HepG2 (cell line): ENCODE measurements around the gene TSSK2.

Source experiments
- CBX1 ChIP-seq: IDR thresholded peaks from one replicate; pipeline ENCODE4 v1.6.1; 2016; ENCODE audit warnings: antibody characterized with exemption, low read depth
- EHMT2 ChIP-seq: fragments of 200-600 bp; sonication (generic); IDR thresholded peaks from 2 replicates; pipeline ENCODE4 v1.7.0; 2017; ENCODE audit warnings: antibody characterized with exemption, low read depth, low read length, borderline replicate concordance
- ELF4 ChIP-seq: sonication (generic); formaldehyde crosslinking; IDR thresholded peaks from 2 replicates; pipeline ENCODE4 v1.5.0; 2020; ENCODE audit warnings: missing genetic modification reagents, mild to moderate bottlenecking, moderate library complexity, borderline replicate concordance
- MLLT10 ChIP-seq: sonication (generic); formaldehyde crosslinking; IDR thresholded peaks from 2 replicates; pipeline ENCODE4 v1.4.0; 2020; ENCODE audit warnings: missing genetic modification reagents
- ZNF276 ChIP-seq: sonication (generic); formaldehyde crosslinking; IDR thresholded peaks from 2 replicates; pipeline ENCODE4 v1.4.0; 2020; ENCODE audit warnings: mild to moderate bottlenecking, low read depth, missing genetic modification reagents
- ZNF749 ChIP-seq: sonication (generic); formaldehyde crosslinking; IDR thresholded peaks from 2 replicates; pipeline ENCODE4 v1.8.0; 2022; ENCODE audit warnings: mild to moderate bottlenecking, missing genetic modification reagents, moderate library complexity, borderline replicate concordance

GRCh38 chr22:19137384-19138216, 6.5 kb downstream of the TSSK2 start:
- no peak for TF ChIP-seq CBX1
- no peak for TF ChIP-seq EHMT2
- TF ChIP-seq ZNF276 (CRISPR knock-in tag) = no peak
- no peak for TF ChIP-seq ELF4
- no peak for TF ChIP-seq MLLT10 (CRISPR knock-in tag)
- TF ChIP-seq ZNF749 (CRISPR knock-in tag) = no peak
